ENCODE results near the gene CUX1.

GRCh38 chr7:102260856-102261255 is 443.4 kb downstream of the CUX1 start:
- no peak for TF ChIP-seq CTCF (IDR thresholded peaks at IDR 0.05)
- no peak for TF ChIP-seq POLR2A (IDR thresholded peaks at IDR 0.05)
